ENCODE data around the gene ABCC6. TPM values are rescaled to one million over a fixed set of nuclear protein-coding genes. Genes with fewer than 3 reads are reported as not detected.

Gene ABCC6
- total and polyA plus RNA-seq, 2 of the 13 experiments (the other 11 are each of a cell fraction or from before 2014, with no cell fraction given) = 82.4 to 105 TPM

GRCh38 chr16:16141141-16141540 is 82.2 kb downstream of the ABCC6 start:
- in situ Hi-C loops (cut with HindIII; ENCODE audit: extremely low pct_ligation_motif_present, low pct_unique_long_range_greater_than_20kb) = no loop called here
- intact Hi-C loops (cut with micrococcal nuclease; ENCODE audit: unreplicated experiment) = no loop called here
- peak; percentile 35 for TF ChIP-seq ZNF883 (CRISPR knock-in tag; IDR thresholded peaks at IDR 0.05; ENCODE audit: not compliant biosample characterization)
- TF ChIP-seq REPIN1 (CRISPR knock-in tag; IDR thresholded peaks at IDR 0.05; ENCODE audit: borderline replicate concordance, low read depth) = no peak
- 0 out of 2 replicates have a peak, but pooled peaks have one; percentile 23 for TF ChIP-seq ZNF747 (CRISPR knock-in tag; IDR thresholded peaks at IDR 0.05; ENCODE audit: borderline replicate concordance)
- 0 out of 2 replicates have a peak, but pooled peaks have one; percentile 40 for TF ChIP-seq EED (CRISPR knock-in tag; IDR thresholded peaks at IDR 0.05)
- TF ChIP-seq TBX2 (CRISPR knock-in tag; IDR thresholded peaks at IDR 0.05; ENCODE audit: borderline replicate concordance) = 0 out of 2 replicates have a peak, but pooled peaks have one; percentile 25
- TF ChIP-seq TRAFD1 (CRISPR knock-in tag; IDR thresholded peaks at IDR 0.05; ENCODE audit: borderline replicate concordance) = no peak
- no peak for TF ChIP-seq SYNCRIP (IDR thresholded peaks at IDR 0.05; ENCODE audit: insufficient read depth, low read depth, low read length)
- peak; percentile 15; the same call in 1 of the 2 replicates for TF ChIP-seq ZNF687 (CRISPR knock-in tag; IDR thresholded peaks at IDR 0.05)
- H3K4me1 ChIP-seq (ENCODE audit: insufficient read depth, low read length) = no peaks in the 10 kb centered on the region
- no peaks in the 10 kb centered on the region for H3K9me3 ChIP-seq (ENCODE audit: low read length)
- H2AFZ ChIP-seq (ENCODE audit: low read length) = no peak overlapping the region
- no peak for FAIRE-seq
- no peaks in the 10 kb centered on the region for H3K79me2 ChIP-seq (ENCODE audit: insufficient read depth, low read length)
- ChIA-PET POLR2A (no interaction called here), CTCF (ENCODE audit: low intra/inter-chr PET ratio, low total read pairs) (no interaction called here)
- no peak overlapping the region for H3K9ac ChIP-seq (ENCODE audit: insufficient read depth, low read depth, low read length)
- WGBS (ENCODE audit: low lambda C conversion rate) = 100% methylated on average over 9 of the region's 11 CpGs
- no peaks in the 10 kb centered on the region for H3K27me3 ChIP-seq (ENCODE audit: control insufficient read depth in 1 of 2, insufficient read depth in 2 of 2, low read length in 2 of 2)
- H4K20me1 ChIP-seq (ENCODE audit: insufficient read depth, low read length) = peaks cover 3% of the 10 kb centered on the region; the same call in 1 of the 2 replicates
- H3K4me3 ChIP-seq (replicated peaks in 1 of 3; ENCODE audit: insufficient read depth in 1 of 3, low read depth in 2 of 3, low read length in 3 of 3) = no peak overlapping the region
- no peak overlapping the region for H3K4me2 ChIP-seq (ENCODE audit: low read depth, low read length)
- H3K36me3 ChIP-seq (replicated peaks in 1 of 2; ENCODE audit: control insufficient read depth in 1 of 2, insufficient read depth in 2 of 2, low read length in 2 of 2) = peaks cover 39 to 59% of the 10 kb centered on the region in 2 experiments
- BruUV-seq (replicated peaks) = no TSS peak
- H3K27ac ChIP-seq (ENCODE audit: extremely low read length, insufficient read depth, low read length) = no peak overlapping the region
- no peak for ATAC-seq
- DNase-seq (ENCODE audit: low spot score) = no peak

Data from HepG2 (cell line).